Osteoblast (primary cell): ENCODE data around the gene ETS2. TPM values are rescaled to one million over a fixed set of nuclear protein-coding genes. Genes with fewer than 3 reads are reported as not detected.
A peak's percentile ranks its signal among the peaks of the same experiment; 100 is the strongest.

Experiments used
- DNase-seq: peaks from one replicate; pipeline ENCODE4 v3.0.0; 2011; ENCODE audit warnings: low spot score, mixed read lengths; ENCODE audit not compliant: insufficient read length; ENCODE audit errors: missing footprints
- H2AFZ ChIP-seq: 2 replicates; pipeline ENCODE4 v1.6.0; 2011; ENCODE audit warnings: mild to moderate bottlenecking, low read length
- H3K27ac ChIP-seq: 2 replicates; pipeline ENCODE4 v1.5.1; 2011; ENCODE audit warnings: mild to moderate bottlenecking, low read depth, low read length, moderate library complexity
- H3K27me3 ChIP-seq: 2 replicates; pipeline ENCODE4 v1.6.0; 2012; ENCODE audit warnings: mild to moderate bottlenecking, control low read depth, inconsistent platforms, low read length, moderate library complexity; ENCODE audit not compliant: insufficient read depth
- H3K36me3 ChIP-seq: 2 replicates; pipeline ENCODE4 v1.5.1; 2011; ENCODE audit warnings: mild to moderate bottlenecking, low read length, control low read depth, moderate library complexity; ENCODE audit not compliant: insufficient read depth
- H3K4me1 ChIP-seq: 2 replicates; pipeline ENCODE4 v1.5.1; 2011; ENCODE audit warnings: mild to moderate bottlenecking, low read length, control low read depth, moderate library complexity; ENCODE audit not compliant: insufficient read depth
- H3K4me2 ChIP-seq: 2 replicates; pipeline ENCODE4 v1.6.0; 2011; ENCODE audit warnings: mild to moderate bottlenecking, low read length; ENCODE audit not compliant: insufficient read depth
- H3K4me3 ChIP-seq: fragments of 200-600 bp; sonication (generic); 3 replicates; pipeline ENCODE4 v1.5.1; 2012; ENCODE audit warnings: mild to moderate bottlenecking, low read length, inconsistent platforms; ENCODE audit not compliant: insufficient read depth
- H3K79me2 ChIP-seq: 2 replicates; pipeline ENCODE4 v1.6.0; 2012; ENCODE audit warnings: mild to moderate bottlenecking, low read length, control low read depth, inconsistent platforms; ENCODE audit not compliant: insufficient read depth
- H3K9me3 ChIP-seq: 2 replicates; pipeline ENCODE4 v1.5.1; 2011; ENCODE audit warnings: low read depth, low read length, control low read depth
- H4K20me1 ChIP-seq: 2 replicates; pipeline ENCODE4 v1.6.0; 2012; ENCODE audit warnings: mild to moderate bottlenecking, low read length, control low read depth; ENCODE audit not compliant: insufficient read depth
- CTCF ChIP-seq: IDR thresholded peaks from 2 replicates; pipeline ENCODE4 v1.5.1; 2011; ENCODE audit warnings: mild to moderate bottlenecking, low read depth, low read length, moderate library complexity; ENCODE audit errors: extremely low read depth
- total RNA-seq: library from RNA; depleted of rRNA; stranded (reverse); fragments of >200 nt; gene quantifications from 2 replicates; pipeline ENCODE4 v1.2.3, GENCODE V29; 2012

ETS2 gene
- total RNA-seq, 1 donor: 4.0 TPM

- Histone ChIP-seq H4K20me1 (no peaks in the 10 kb centered on the region), H3K36me3 (peaks cover 82% of the 10 kb centered on the region), H3K4me2 (no peak overlapping the region), H3K9me3 (no peaks in the 10 kb centered on the region), H3K4me3 (no peak overlapping the region), H3K4me1 (peaks cover 19% of the 10 kb centered on the region), H3K79me2 (no peaks in the 10 kb centered on the region), H3K27ac (no peak overlapping the region), H2AFZ (no peak overlapping the region), H3K27me3 (no peaks in the 10 kb centered on the region)
- DNase-seq: no peak
- TF ChIP-seq CTCF: no peak
Observed at GRCh38 chr21:38819051-38819718, 13.5 kb downstream of the ETS2 start.

- H4K20me1 ChIP-seq: no peaks in the 10 kb centered on the region
- H3K4me3 ChIP-seq: no peak overlapping the region
- no peak overlapping the region for H2AFZ ChIP-seq
- H3K9me3 ChIP-seq: no peaks in the 10 kb centered on the region
- H3K27ac ChIP-seq: no peak overlapping the region
- H3K36me3 ChIP-seq: peaks cover 76% of the 10 kb centered on the region
- no peaks in the 10 kb centered on the region for H3K27me3 ChIP-seq
- peaks cover 19% of the 10 kb centered on the region for H3K4me1 ChIP-seq
- no peak overlapping the region for H3K4me2 ChIP-seq
- peak; percentile 82 for DNase-seq
- H3K79me2 ChIP-seq: no peaks in the 10 kb centered on the region
- no peak for TF ChIP-seq CTCF
Observed at GRCh38 chr21:38819719-38820159, 14.0 kb downstream of the ETS2 start.

- H3K36me3 ChIP-seq: peaks cover 74% of the 10 kb centered on the region
- DNase-seq: no peak
- H3K4me3 ChIP-seq: no peak overlapping the region
- H3K27ac ChIP-seq: no peak overlapping the region
- no peak overlapping the region for H2AFZ ChIP-seq
- TF ChIP-seq CTCF: no peak
- H3K79me2 ChIP-seq: no peaks in the 10 kb centered on the region
- no peaks in the 10 kb centered on the region for H3K9me3 ChIP-seq
- no peaks in the 10 kb centered on the region for H4K20me1 ChIP-seq
- no peak overlapping the region for H3K4me2 ChIP-seq
- peaks cover 19% of the 10 kb centered on the region for H3K4me1 ChIP-seq
- H3K27me3 ChIP-seq: no peaks in the 10 kb centered on the region
Observed at GRCh38 chr21:38820471-38821239, 14.9 kb downstream of the ETS2 start.

- no peaks in the 10 kb centered on the region for H4K20me1 ChIP-seq
- H3K4me1 ChIP-seq: peaks cover 19% of the 10 kb centered on the region
- DNase-seq: no peak
- no peak overlapping the region for H3K4me2 ChIP-seq
- H3K79me2 ChIP-seq: no peaks in the 10 kb centered on the region
- H3K4me3 ChIP-seq: no peak overlapping the region
- no peaks in the 10 kb centered on the region for H3K27me3 ChIP-seq
- H3K9me3 ChIP-seq: no peaks in the 10 kb centered on the region
- no peak overlapping the region for H2AFZ ChIP-seq
- TF ChIP-seq CTCF: no peak
- no peak overlapping the region for H3K27ac ChIP-seq
- peaks cover 74% of the 10 kb centered on the region for H3K36me3 ChIP-seq
Observed at GRCh38 chr21:38821248-38821647, 15.5 kb downstream of the ETS2 start.
